Measurements from ENCODE around the gene SLC9A8.

GRCh38 chr20:49770634-49771033 is 42.0 kb upstream of the SLC9A8 start:
- TF ChIP-seq POLR2A (IDR thresholded peaks at IDR 0.05; ENCODE audit: low read length) = no peak
- no peak for TF ChIP-seq GATA1 (IDR thresholded peaks at IDR 0.05; ENCODE audit: low read depth, low read length)

Measured in erythroblast (primary cell).